A549 treated with CORT108297 at 1 μM for 4 hours (cell line): Measurements from ENCODE around the gene L1CAM. TPM values are rescaled to one million over a fixed set of nuclear protein-coding genes. Genes with fewer than 3 reads are reported as not detected.

ENCODE experiments used
- total RNA-seq: library from RNA; stranded (reverse); fragments of 200-300 nt; extraction: Qiagen RNA extraction; gene quantifications from 5 replicates; pipeline ENCODE4 v1.2.3, GENCODE V29; 2022

Gene L1CAM
- total RNA-seq: 19.7 to 25.6 TPM (median 22.5 TPM) in 5 replicates

GRCh38 chrX:153885968-153886903 lies at the start of gene L1CAM:
L1CAM (minus strand) TSS chrX:153886173; CDS start chrX:153875836, 10,337 bp downstream.

DNA sequence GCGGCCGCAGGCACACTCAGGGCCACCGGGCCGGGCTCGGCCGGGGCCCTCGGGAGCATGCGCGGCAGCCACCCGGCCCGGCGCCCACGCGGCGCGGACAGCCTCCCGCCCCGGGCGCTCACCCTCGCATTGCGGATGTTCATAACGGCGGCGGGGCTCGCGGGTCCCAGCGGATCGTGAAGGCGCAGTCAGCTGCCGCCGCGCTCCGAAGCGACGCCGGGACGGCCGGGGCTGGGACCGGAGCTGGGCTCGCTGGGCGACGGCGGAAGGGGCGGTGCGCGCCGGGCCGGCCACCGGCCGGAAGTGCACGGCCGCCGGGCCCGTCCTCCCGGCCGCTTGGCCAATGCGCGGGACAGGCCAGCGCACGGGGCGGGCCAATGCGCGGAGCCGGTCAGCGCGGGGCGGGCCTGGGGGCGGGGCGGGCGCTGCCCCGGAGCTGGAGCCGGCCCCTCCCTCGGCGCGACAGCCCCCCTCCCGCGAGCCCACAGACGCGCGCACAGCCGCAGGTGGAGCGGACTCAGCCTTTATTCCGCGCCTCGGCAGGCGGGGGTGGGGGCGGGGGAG lies 48.9 kb upstream of the L1CAM start, which contains the start of gene NAA10:
NAA10 (minus strand) TSS at position 276 of the 564 bp plus-strand sequence; CDS start at position 143, 133 bp downstream.

DNA sequence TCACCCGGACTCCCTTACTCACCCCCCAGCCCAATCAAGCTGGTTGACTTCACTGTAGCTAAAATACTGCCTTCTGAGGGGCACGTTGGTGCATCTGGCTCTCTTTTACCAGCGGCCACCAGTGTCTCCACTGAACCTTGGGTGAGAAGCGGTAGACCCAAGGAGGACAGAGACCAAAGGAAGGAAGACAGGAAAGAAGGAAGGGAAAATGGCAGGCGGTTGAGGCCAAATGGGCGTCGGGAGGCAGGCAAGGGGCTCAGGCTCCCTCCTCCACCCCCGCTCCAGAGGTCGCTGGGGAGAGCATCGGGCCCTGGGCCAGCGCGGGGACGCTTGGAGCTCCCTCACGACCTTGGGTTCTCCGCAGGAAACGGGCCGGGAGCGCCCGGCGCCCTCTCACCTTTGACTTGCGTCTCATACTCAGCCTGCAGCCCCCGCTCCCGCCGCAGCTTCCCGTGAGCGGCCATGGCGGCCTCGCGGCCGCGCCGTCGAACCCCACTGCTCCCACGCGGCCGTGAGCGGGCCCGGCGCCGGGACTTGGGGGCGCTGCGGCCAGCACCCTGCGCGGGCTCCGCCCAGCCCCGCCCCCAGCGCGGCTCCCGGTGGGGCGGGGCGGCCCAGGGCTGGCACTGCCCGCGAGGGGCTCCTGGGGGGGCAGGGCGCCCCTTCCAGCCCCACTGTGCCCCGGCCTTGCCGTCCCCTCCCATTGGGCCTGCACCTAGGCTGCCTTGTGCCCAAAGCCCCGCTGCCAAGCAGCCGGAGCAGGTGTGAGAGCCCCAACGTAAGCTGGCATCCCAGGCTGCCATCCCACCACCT lies 40.0 kb upstream of the L1CAM start, which contains the start of gene ARHGAP4:
ARHGAP4 (minus strand) TSS at position 526 of the 813 bp plus-strand sequence; CDS start at position 464, 62 bp downstream.

GRCh38 chrX:153903991-153904957 lies 18.3 kb upstream of the L1CAM start, which contains the start of gene AVPR2:
AVPR2 (plus strand) TSS chrX:153904673; CDS start chrX:153905146, 473 bp downstream.

DNA sequence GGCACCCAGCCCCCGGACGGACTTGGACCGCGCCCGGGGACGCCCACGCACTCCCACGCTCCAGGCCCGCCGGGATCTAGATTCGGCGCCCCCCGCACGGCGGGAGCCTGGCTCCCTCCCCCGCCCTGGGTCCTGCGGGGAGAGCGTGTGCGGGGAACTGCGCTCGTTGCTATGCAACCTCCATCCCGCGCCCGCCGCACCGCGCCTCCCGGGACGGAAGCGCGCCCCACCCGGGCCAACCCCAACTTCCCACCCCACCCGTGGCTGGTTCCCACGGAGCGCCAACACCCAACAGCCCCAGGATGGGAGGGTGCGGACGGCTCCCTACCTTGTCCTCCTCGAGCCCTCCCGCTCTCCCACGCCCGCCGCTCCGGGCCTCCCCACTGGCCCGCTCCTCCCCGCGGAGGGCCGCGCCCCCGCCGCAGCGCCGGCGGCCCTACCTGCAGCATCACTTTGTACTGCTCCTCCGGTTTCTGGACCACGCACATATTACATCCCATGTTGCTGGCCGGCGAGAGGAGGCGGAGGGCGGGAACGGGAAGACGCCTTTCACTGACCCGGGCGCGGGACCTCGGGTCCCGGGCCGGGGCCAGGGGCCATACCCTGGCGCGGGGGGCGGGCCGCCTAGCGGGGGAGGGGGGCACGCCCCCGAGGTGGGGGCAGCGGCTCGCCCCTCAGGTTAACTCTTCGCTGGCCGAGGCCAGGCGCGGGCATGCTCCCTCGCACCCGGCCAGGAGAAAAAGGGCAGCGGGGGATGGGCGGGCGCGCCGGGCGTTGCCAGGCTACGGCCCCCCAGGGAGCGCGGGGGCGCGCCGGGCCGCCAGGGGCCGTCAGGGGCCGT lies 56.0 kb downstream of the L1CAM start, which contains the start of gene PDZD4:
PDZD4 (minus strand) TSS at position 746 of the 841 bp plus-strand sequence; CDS start at position 500, 246 bp downstream.

Other genes with a start within 250 kb of the L1CAM start
- 1.2 to 1.8 TPM (median 1.4 TPM) in 5 replicates for gene DUSP9, start 239.0 kb downstream of the L1CAM start, total RNA-seq
- gene PNCK, start 212.4 kb downstream of the L1CAM start, total RNA-seq: 0.21 to 0.37 TPM (median 0.24 TPM) in 3 of 5 replicates, not detected in the others
- gene SLC6A8, start 198.2 kb downstream of the L1CAM start, total RNA-seq: 10.0 to 13.6 TPM (median 11.9 TPM) in 5 replicates
- 371 to 467 TPM (median 387 TPM) in 5 replicates for gene BCAP31, start 161.8 kb downstream of the L1CAM start, total RNA-seq
- 2.6 to 4.5 TPM (median 4.3 TPM) in 5 replicates for gene ABCD1, start 161.3 kb downstream of the L1CAM start, total RNA-seq
- 1.6 to 4.2 TPM (median 3.6 TPM) in 5 replicates for gene PLXNB3, start 121.9 kb downstream of the L1CAM start, total RNA-seq
- 0.02 to 0.45 TPM (median 0.05 TPM) in 4 of 5 replicates, not detected in the other for gene SRPK3, start 105.1 kb downstream of the L1CAM start, total RNA-seq
- gene IDH3G, start 91.8 kb downstream of the L1CAM start, total RNA-seq: 61.4 to 65.8 TPM (median 64.4 TPM) in 5 replicates
- gene SSR4, start 91.5 kb downstream of the L1CAM start, total RNA-seq: 380 to 464 TPM (median 423 TPM) in 5 replicates
- 2.2 to 4.3 TPM (median 3.6 TPM) in 5 replicates for gene PDZD4, start 55.6 kb downstream of the L1CAM start, total RNA-seq
- gene AVPR2, start 18.5 kb upstream of the L1CAM start, total RNA-seq: 0.06 to 0.17 TPM (median 0.15 TPM) in 4 of 5 replicates, not detected in the other
- gene ARHGAP4, start 40.1 kb upstream of the L1CAM start, total RNA-seq: 1.1 to 2.4 TPM (median 1.7 TPM) in 5 replicates
- 208 to 243 TPM (median 229 TPM) in 5 replicates for gene NAA10, start 48.9 kb upstream of the L1CAM start, total RNA-seq
- gene RENBP, start 58.5 kb upstream of the L1CAM start, total RNA-seq: 0.10 to 0.16 TPM in 2 of 5 replicates, not detected in the others
- gene HCFC1, start 85.6 kb upstream of the L1CAM start, total RNA-seq: 31.7 to 41.9 TPM (median 40.9 TPM) in 5 replicates
- 5.4 to 6.7 TPM (median 5.6 TPM) in 5 replicates for gene TMEM187, start 86.6 kb upstream of the L1CAM start, total RNA-seq
- 198 to 223 TPM (median 223 TPM) in 5 replicates for gene IRAK1, start 133.7 kb upstream of the L1CAM start, total RNA-seq
- gene MECP2, start 211.5 kb upstream of the L1CAM start, total RNA-seq: 17.2 to 21.6 TPM (median 19.6 TPM) in 5 replicates